Stomach (tissue), 9 donors: ENCODE results near the gene MALT1. TPM values are rescaled to one million over a fixed set of nuclear protein-coding genes. Genes with fewer than 3 reads are reported as not detected.
"Not testable (repeated sequence)": the region's sequence is repeated elsewhere in the genome, so short reads cannot be mapped to it uniquely, and the experiment has no call there.

Source experiments
- DNase-seq, 2 donors: peaks; one replicate each; pipeline versions ENCODE4 v3.0.0 to v3.0.0-alpha.2; 2013 to 2019
- H3K27ac ChIP-seq, 5 donors: fragments of 200-600 bp in 4 of 5; sonication (generic) in 4 of 5; one replicate each; pipeline ENCODE4 v1.5.1; 2013 to 2019; ENCODE audit warnings: mild to moderate bottlenecking in 1 of 5, moderate library complexity in 1 of 5
- H3K27me3 ChIP-seq, 3 donors: fragments of 200-600 bp; sonication (generic); one replicate each; pipeline ENCODE4 v1.5.1; 2017 to 2019; ENCODE audit warnings: mixed run types in 1 of 3
- H3K36me3 ChIP-seq, 4 donors: fragments of 200-600 bp; sonication (generic); 1 replicate in 3 of 4; 2 replicates in 1 of 4; pipeline ENCODE4 v1.5.1; 2016 to 2019
- H3K4me1 ChIP-seq, 4 donors: fragments of 200-600 bp; sonication (generic); one replicate each; pipeline ENCODE4 v1.5.1; 2016 to 2019
- H3K4me3 ChIP-seq, 4 donors: fragments of 200-600 bp; sonication (generic) in 3 of 4; one replicate each; pipeline ENCODE4 v1.5.1; 2016 to 2019; ENCODE audit warnings: mild to moderate bottlenecking in 1 of 4
- H3K9me3 ChIP-seq, 4 donors: fragments of 200-600 bp; sonication (generic); one replicate each; pipeline ENCODE4 v1.5.1; 2016 to 2019
- EP300 ChIP-seq: sonication (generic); formaldehyde crosslinking; IDR thresholded peaks from one replicate; pipeline ENCODE4 v1.6.1; 2017; ENCODE audit warnings: antibody characterized with exemption
- POLR2A ChIP-seq, 4 donors: fragments of 450-650 bp; IDR thresholded peaks; one replicate each; pipeline ENCODE4 v1.6.1; 2016; ENCODE audit warnings: antibody characterized with exemption in 4 of 4, control low read depth in 2 of 4, mild to moderate bottlenecking in 1 of 4, moderate library complexity in 1 of 4
- POLR2AphosphoS5 ChIP-seq, 3 donors: sonication (generic); formaldehyde crosslinking; IDR thresholded peaks; one replicate each; pipeline ENCODE4 v1.6.1; 2016; ENCODE audit warnings: antibody characterized with exemption in 3 of 3
- WGBS, 5 donors: extraction: QIAGEN DNeasy Blood & Tissue Kit in 3 of 5; methylation state at CpG; one replicate each; pipeline versions ENCODE4 v1.1.5 to v1.1.7; 2013 to 2018; 5-methylcytosine and 5-hydroxymethylcytosine counted together
- intact Hi-C: fragments of 100-400 bp; cut with DNase I; formaldehyde crosslinking; loops from one replicate; pipeline ENCODE4 v1.15.1; 2023; ENCODE audit warnings: low total_unique reads
- polyA plus RNA-seq, 3 donors: library from polyadenylated mRNA; stranded (reverse); fragments of 200-250 nt; gene quantifications; one replicate each; pipeline ENCODE4 v1.2.3, GENCODE V29; 2013
- total RNA-seq, 5 donors: library from RNA; depleted of rRNA; stranded (reverse); fragments of >200 nt; gene quantifications; one replicate each; pipeline versions ENCODE4 v1.1.0 to v1.2.3, GENCODE V29; 2014 to 2016
- TF ChIP-seq, protein P1 (sequence below), 7 experiments: fragments of 450-650 bp in 4 of 7; fragments of 200-600 bp in 3 of 7; sonication (generic) in 3 of 7; IDR thresholded peaks; one replicate each; pipeline ENCODE4 v1.5.1; 2016 to 2019; ENCODE audit warnings: antibody characterized with exemption in 7 of 7, control low read depth in 2 of 7, mild to moderate bottlenecking in 1 of 7
- donor health status: healthy with polysubstance abuse.
- donor health status: Bipolar disorder and iron deficiency.
- donor health status: healthy.

Gene MALT1
- total and polyA plus RNA-seq, 8 donors = 4.9 to 85.7 (median 13.8) TPM

DNA sequence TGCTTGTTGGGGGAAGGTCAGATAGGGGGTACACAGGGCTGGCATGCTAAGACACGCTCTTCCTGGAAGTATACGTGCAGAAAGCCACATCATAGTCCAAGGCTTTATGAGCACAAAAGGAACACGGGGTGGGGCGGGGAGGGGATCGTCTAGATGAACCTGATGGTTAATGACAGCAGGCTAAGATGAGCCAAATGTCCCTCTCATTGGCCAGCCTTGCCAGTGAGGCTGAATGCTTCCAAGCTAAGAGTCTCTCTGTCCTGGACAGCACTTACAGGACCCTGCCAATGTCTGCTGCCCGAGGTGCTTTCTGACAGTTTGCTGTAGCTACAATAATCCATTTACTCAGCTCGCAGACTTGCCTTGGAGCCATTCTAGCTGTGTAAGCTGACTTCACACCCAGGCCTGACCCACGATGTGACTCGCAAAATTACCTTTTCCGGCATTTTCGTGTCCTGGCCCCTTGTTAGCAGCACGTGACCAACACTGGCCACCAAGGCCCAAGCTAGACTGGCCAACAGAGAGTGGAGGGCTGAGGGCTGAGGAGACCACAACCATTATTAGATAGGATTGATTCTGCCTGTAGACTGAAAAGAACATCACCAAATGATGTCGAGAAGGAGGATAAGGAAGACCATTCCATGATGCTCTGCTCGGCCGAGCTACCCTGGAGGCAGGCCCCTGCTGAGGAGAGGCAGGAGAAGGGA lies 84.2 kb downstream of the MALT1 start:
- Histone ChIP-seq H3K36me3 (peaks cover 0 to 7% (median 2%) of the 10 kb centered on the region in 4 donors), H3K27me3 (peaks cover 0 to 9% (median 0%) of the 10 kb centered on the region in 3 donors), H3K4me3 (no peak overlapping the region), H3K27ac (no peak overlapping the region), H3K4me1 (no peaks in the 10 kb centered on the region), H3K9me3 (no peaks in the 10 kb centered on the region)
- no peak for DNase-seq
- intact Hi-C loops = no loop called here
- WGBS, 5 donors = 78 to 83% (median 80%) methylated on average over 15 of the region's 15 CpGs
- TF ChIP-seq POLR2AphosphoS5 (IDR thresholded peaks at IDR 0.05) (no peak), POLR2A (IDR thresholded peaks at IDR 0.05) (no peak), EP300 (no peak)
- TF ChIP-seq, protein P1, sequence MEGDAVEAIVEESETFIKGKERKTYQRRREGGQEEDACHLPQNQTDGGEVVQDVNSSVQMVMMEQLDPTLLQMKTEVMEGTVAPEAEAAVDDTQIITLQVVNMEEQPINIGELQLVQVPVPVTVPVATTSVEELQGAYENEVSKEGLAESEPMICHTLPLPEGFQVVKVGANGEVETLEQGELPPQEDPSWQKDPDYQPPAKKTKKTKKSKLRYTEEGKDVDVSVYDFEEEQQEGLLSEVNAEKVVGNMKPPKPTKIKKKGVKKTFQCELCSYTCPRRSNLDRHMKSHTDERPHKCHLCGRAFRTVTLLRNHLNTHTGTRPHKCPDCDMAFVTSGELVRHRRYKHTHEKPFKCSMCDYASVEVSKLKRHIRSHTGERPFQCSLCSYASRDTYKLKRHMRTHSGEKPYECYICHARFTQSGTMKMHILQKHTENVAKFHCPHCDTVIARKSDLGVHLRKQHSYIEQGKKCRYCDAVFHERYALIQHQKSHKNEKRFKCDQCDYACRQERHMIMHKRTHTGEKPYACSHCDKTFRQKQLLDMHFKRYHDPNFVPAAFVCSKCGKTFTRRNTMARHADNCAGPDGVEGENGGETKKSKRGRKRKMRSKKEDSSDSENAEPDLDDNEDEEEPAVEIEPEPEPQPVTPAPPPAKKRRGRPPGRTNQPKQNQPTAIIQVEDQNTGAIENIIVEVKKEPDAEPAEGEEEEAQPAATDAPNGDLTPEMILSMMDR (IDR thresholded peaks at IDR 0.05) = no peak

DNA sequence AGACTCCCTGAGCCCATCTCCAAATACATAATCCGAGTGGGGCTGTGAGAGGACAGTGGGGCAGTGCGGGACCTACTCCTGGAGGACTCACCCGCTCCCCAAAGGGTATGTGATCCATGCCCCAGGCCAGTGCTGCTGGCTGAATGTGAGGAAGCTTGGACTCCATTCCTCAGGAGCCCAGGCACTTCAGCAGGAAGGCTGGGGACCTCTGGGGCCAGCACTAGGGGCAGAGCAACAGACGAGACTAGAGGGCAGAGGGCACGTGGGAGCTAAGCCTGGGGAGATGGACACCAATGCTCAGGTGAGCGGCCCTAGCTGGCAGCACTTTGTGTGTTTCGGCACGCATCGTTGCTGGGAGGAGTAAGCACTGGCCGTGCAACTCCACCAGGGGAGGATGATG lies 84.9 kb downstream of the MALT1 start:
- TF ChIP-seq, protein P1 (IDR thresholded peaks at IDR 0.05) = no peak
- TF ChIP-seq POLR2A (IDR thresholded peaks at IDR 0.05) (no peak), POLR2AphosphoS5 (IDR thresholded peaks at IDR 0.05) (no peak), EP300 (no peak)

DNA sequence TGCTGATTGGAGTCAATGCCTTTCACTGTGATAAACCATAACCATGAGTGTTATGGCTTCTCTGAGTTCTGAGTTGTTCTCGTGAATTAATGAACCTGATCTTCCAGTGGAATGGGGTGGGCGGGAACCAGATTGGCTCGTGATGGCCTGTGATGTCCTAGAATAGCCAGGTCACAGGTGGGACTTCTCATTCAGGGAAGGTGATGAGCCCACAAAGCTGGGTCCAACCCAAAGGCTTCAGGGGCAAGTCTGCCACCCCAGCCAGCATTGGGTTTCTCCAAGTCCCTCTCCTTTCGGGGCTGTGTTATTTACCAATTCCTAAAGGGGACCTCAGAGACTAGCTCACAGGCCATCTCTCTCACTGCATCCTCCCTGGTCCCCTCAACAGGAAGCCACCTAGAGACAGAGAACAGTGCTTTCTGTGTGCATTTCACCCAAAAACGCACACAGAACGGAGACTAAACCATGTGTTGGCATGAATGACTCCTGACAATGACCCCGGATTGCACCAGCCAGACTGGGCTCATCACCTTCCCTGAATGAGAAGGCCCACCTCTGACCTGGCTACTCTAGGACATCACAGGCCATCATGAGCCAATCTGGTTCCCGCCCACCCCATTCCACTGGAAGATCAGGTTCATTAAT lies 85.5 kb downstream of the MALT1 start:
- DNase-seq = no peak
- H3K4me1 ChIP-seq = peaks cover 0 to 8% (median 7%) of the 10 kb centered on the region in 4 donors
- H3K27me3 ChIP-seq = peaks cover 0 to 12% (median 0%) of the 10 kb centered on the region in 3 donors
- no peak for TF ChIP-seq POLR2AphosphoS5 (IDR thresholded peaks at IDR 0.05)
- intact Hi-C loops = no loop called here
- no peaks in the 10 kb centered on the region for H3K36me3 ChIP-seq
- no peak overlapping the region for H3K27ac ChIP-seq
- H3K9me3 ChIP-seq = no peaks in the 10 kb centered on the region
- H3K4me3 ChIP-seq = no peak overlapping the region
- WGBS, 5 donors = 85 to 96% (median 88%) methylated on average over 5 to 8 of the region's 8 CpGs

More for the DNA sequence above, 84.9 kb downstream of the MALT1 start:
- 77 to 90% (median 89%) methylated on average over 6 to 10 of the region's 10 CpGs for WGBS, 5 donors
- Histone ChIP-seq H3K27ac (no peak overlapping the region), H3K9me3 (no peaks in the 10 kb centered on the region), H3K36me3 (peaks cover 0 to under 1% (median 0%) of the 10 kb centered on the region in 4 donors), H3K4me3 (no peak overlapping the region), H3K27me3 (peaks cover 0 to 12% (median 0%) of the 10 kb centered on the region in 3 donors), H3K4me1 (peaks cover 0 to 3% (median 2%) of the 10 kb centered on the region in 4 donors)
- intact Hi-C loops = no loop called here
- no peak for DNase-seq

DNA sequence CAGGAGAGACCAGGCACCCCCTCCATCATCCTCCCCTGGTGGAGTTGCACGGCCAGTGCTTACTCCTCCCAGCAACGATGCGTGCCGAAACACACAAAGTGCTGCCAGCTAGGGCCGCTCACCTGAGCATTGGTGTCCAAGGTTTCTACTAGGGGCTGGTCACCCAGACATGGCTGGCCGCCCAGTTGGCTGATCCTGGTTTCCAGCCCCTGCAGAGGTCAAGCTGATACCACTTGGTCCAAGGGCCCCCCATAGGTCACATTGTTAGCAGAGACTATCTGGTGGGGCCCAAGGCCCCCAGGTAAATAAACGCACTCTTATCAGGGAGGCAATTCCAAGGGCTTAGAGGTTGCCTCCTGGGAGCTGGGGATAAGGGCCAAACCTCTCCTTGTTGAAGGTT lies 86.1 kb downstream of the MALT1 start:
- WGBS, 5 donors = 74 to 92% (median 87%) methylated on average over 5 to 7 of the region's 7 CpGs
- H3K4me3 ChIP-seq, H3K27ac ChIP-seq, DNase-seq, H3K36me3 ChIP-seq, H3K9me3 ChIP-seq, intact Hi-C loops: not testable (repeated sequence)
- peaks cover 0 to 12% (median 0%) of the 10 kb centered on the region in 3 donors for H3K27me3 ChIP-seq
- peaks cover 0 to 13% (median 9%) of the 10 kb centered on the region in 4 donors for H3K4me1 ChIP-seq

GRCh38 chr18:58758046-58758445 lies 86.8 kb downstream of the MALT1 start:
- Histone ChIP-seq H3K4me1 (peaks cover 0 to 13% (median 9%) of the 10 kb centered on the region in 4 donors), H3K4me3 (no peak overlapping the region), H3K27ac (no peak overlapping the region), H3K9me3 (no peaks in the 10 kb centered on the region), H3K36me3 (no peaks in the 10 kb centered on the region), H3K27me3 (peaks cover 0 to 12% (median 0%) of the 10 kb centered on the region in 3 donors)
- TF ChIP-seq, protein P1 (IDR thresholded peaks at IDR 0.05) = no peak
- TF ChIP-seq POLR2A (IDR thresholded peaks at IDR 0.05) (no peak), EP300 (no peak)
- whole genome bisulfite sequencing, 5 donors = 62 to 88% (median 74%) methylated on average over 3 of the region's 3 CpGs
- intact Hi-C loops = no loop called here
- no peak for DNase-seq
